ENCODE results near the gene CTNNA3.
"Not testable (repeated sequence)": the region's sequence is repeated elsewhere in the genome, so short reads cannot be mapped to it uniquely, and the experiment has no call there.

Gene CTNNA3

GRCh38 chr10:67492317-67493019 lies 203.5 kb downstream of the CTNNA3 start:
- no peak for DNase-seq

- no peak for DNase-seq
These were observed 207.9 kb downstream of the CTNNA3 start for GRCh38 chr10:67487906-67488619.

GRCh38 chr10:67487199-67487598 lies 208.8 kb downstream of the CTNNA3 start:
- DNase-seq = no peak

- DNase-seq = no peak
These were observed 218.1 kb downstream of the CTNNA3 start for GRCh38 chr10:67477868-67478267.

- no peak for DNase-seq
These were observed 219.8 kb downstream of the CTNNA3 start for GRCh38 chr10:67476201-67476600.

- no peak for DNase-seq
These were observed 222.0 kb downstream of the CTNNA3 start for GRCh38 chr10:67473850-67474633.

- DNase-seq = no peak
These were observed 225.0 kb downstream of the CTNNA3 start for GRCh38 chr10:67471022-67471421.

GRCh38 chr10:67464278-67464677 lies 231.7 kb downstream of the CTNNA3 start:
- DNase-seq = no peak

- DNase-seq = no peak
These were observed 243.1 kb downstream of the CTNNA3 start for GRCh38 chr10:67452892-67453291.

- DNase-seq = no peak
These were observed 257.2 kb downstream of the CTNNA3 start for GRCh38 chr10:67438605-67439304.

GRCh38 chr10:67433276-67433675 lies 262.7 kb downstream of the CTNNA3 start:
- DNase-seq = no peak

GRCh38 chr10:67402620-67403019 lies 293.4 kb downstream of the CTNNA3 start:
- no peak for DNase-seq

GRCh38 chr10:67401711-67402110 lies 294.3 kb downstream of the CTNNA3 start:
- DNase-seq = no peak

- not testable (repeated sequence) for DNase-seq
These were observed 309.0 kb downstream of the CTNNA3 start for GRCh38 chr10:67386841-67387533.

GRCh38 chr10:67386260-67386659 lies 309.7 kb downstream of the CTNNA3 start:
- DNase-seq = no peak

GRCh38 chr10:67385566-67385965 lies 310.4 kb downstream of the CTNNA3 start:
- DNase-seq = no peak

- no peak for DNase-seq
These were observed 310.9 kb downstream of the CTNNA3 start for GRCh38 chr10:67385089-67385488.

- DNase-seq = no peak
These were observed 364.7 kb downstream of the CTNNA3 start for GRCh38 chr10:67331121-67331910.

- no peak for DNase-seq
These were observed 368.1 kb downstream of the CTNNA3 start for GRCh38 chr10:67327626-67328535.

GRCh38 chr10:67319976-67320375 lies 376.0 kb downstream of the CTNNA3 start:
- DNase-seq = no peak
